Smooth muscle cell (in vitro differentiated cells): ENCODE data around the gene CDH23. TPM values are rescaled to one million over a fixed set of nuclear protein-coding genes. Genes with fewer than 3 reads are reported as not detected.

Source experiments
- DNase-seq: peaks from one replicate; lab custom pipeline; 2025; ENCODE audit not compliant: unreplicated experiment; lab: John Stamatoyannopoulos, UW
- H2AFZ ChIP-seq: fragments of 200-600 bp; sonication (generic); 2 replicates; pipeline ENCODE4 v1.6.0; 2016; ENCODE audit warnings: antibody characterized with exemption, low read depth, mild to moderate bottlenecking
- H3F3A ChIP-seq: fragments of 200-600 bp; sonication (generic); 2 replicates; pipeline ENCODE4 v1.6.0; 2017; ENCODE audit warnings: antibody characterized with exemption, low read depth
- H3K27ac ChIP-seq: fragments of 200-600 bp; sonication (generic); 2 replicates; pipeline ENCODE4 v1.5.1; 2016; ENCODE audit warnings: low read depth, mild to moderate bottlenecking
- H3K27me3 ChIP-seq: fragments of 200-600 bp; sonication (generic); 2 replicates; pipeline ENCODE4 v1.6.1; 2016; ENCODE audit warnings: low read depth, mild to moderate bottlenecking
- H3K36me3 ChIP-seq: fragments of 200-600 bp; sonication (generic); 2 replicates; pipeline ENCODE4 v1.5.1; 2016; ENCODE audit warnings: low read depth
- H3K4me1 ChIP-seq: fragments of 200-600 bp; sonication (generic); 2 replicates; pipeline ENCODE4 v1.5.1; 2016; ENCODE audit warnings: low read depth
- H3K4me2 ChIP-seq: fragments of 200-600 bp; sonication (generic); 2 replicates; pipeline ENCODE4 v1.6.0; 2016; ENCODE audit warnings: mild to moderate bottlenecking
- H3K4me3 ChIP-seq: fragments of 200-600 bp; sonication (generic); 2 replicates; pipeline ENCODE4 v1.5.1; 2016; ENCODE audit warnings: mild to moderate bottlenecking
- H3K79me2 ChIP-seq: fragments of 200-600 bp; sonication (generic); 2 replicates; pipeline ENCODE4 v1.6.0; 2016; ENCODE audit warnings: low read depth, mild to moderate bottlenecking
- H3K9ac ChIP-seq: fragments of 200-600 bp; sonication (generic); 2 replicates; pipeline ENCODE4 v1.6.0; 2016; ENCODE audit warnings: low read depth
- H3K9me3 ChIP-seq: fragments of 200-600 bp; sonication (generic); replicated peaks from 2 replicates; pipeline ENCODE4 v1.5.1; 2016; ENCODE audit warnings: low read depth
- H4K20me1 ChIP-seq: fragments of 200-600 bp; sonication (generic); 2 replicates; pipeline ENCODE4 v1.6.0; 2016; ENCODE audit warnings: low read depth
- CTCF ChIP-seq: fragments of 200-600 bp; sonication (generic); IDR thresholded peaks from 2 replicates; pipeline ENCODE4 v1.5.1; 2017; ENCODE audit warnings: borderline replicate concordance, mild to moderate bottlenecking, antibody characterized with exemption; ENCODE audit not compliant: insufficient read depth, poor library complexity, severe bottlenecking
- WGBS: methylation state at CpG from one replicate; pipeline ENCODE4 v1.1.7; 2016; ENCODE audit warnings: low lambda C conversion rate; 5-methylcytosine and 5-hydroxymethylcytosine counted together
- polyA plus RNA-seq: library from polyadenylated mRNA; unstranded; fragments of >200 nt; fragmentation: Nextera tagmentation; extraction: Ambion mirVana; gene quantifications from 2 replicates; pipeline ENCODE4 v1.2.1, GENCODE V29; 2016
- total RNA-seq: library from RNA; depleted of rRNA; stranded (reverse); fragments of >200 nt; gene quantifications from 2 replicates; pipeline ENCODE4 v1.2.3, GENCODE V29; 2014

CDH23 gene
- total and polyA plus RNA-seq, 2 experiments from 2014 or later: 0.99 to 2.5 TPM

GRCh38 chr10:71511206-71511605 lies 114.5 kb downstream of the CDH23 start:
- 98% methylated on average over 4 of the region's 4 CpGs for WGBS
- Histone ChIP-seq H3K4me2 (no peak overlapping the region), H3K9me3 (no peaks in the 10 kb centered on the region), H3K4me3 (no peak overlapping the region), H3K79me2 (no peaks in the 10 kb centered on the region), H3K27me3 (peaks cover 4% of the 10 kb centered on the region), H3K27ac (no peak overlapping the region), H3F3A (no peaks in the 10 kb centered on the region), H3K4me1 (peaks cover 9% of the 10 kb centered on the region), H3K36me3 (no peaks in the 10 kb centered on the region), H3K9ac (no peak overlapping the region), H2AFZ (no peak overlapping the region), H4K20me1 (no peaks in the 10 kb centered on the region)
- TF ChIP-seq CTCF: no peak
- DNase-seq: no peak

GRCh38 chr10:71512312-71512711 lies 115.6 kb downstream of the CDH23 start:
- Histone ChIP-seq H3K9ac (no peak overlapping the region), H4K20me1 (no peaks in the 10 kb centered on the region), H3F3A (no peaks in the 10 kb centered on the region), H3K4me1 (peaks cover 9% of the 10 kb centered on the region), H3K4me2 (no peak overlapping the region), H3K36me3 (no peaks in the 10 kb centered on the region), H3K9me3 (no peaks in the 10 kb centered on the region), H3K27me3 (peaks cover 4% of the 10 kb centered on the region), H3K4me3 (no peak overlapping the region), H2AFZ (no peak overlapping the region), H3K27ac (no peak overlapping the region), H3K79me2 (no peaks in the 10 kb centered on the region)
- WGBS: 92% methylated on average over 10 of the region's 10 CpGs
- no peak for TF ChIP-seq CTCF
- DNase-seq: no peak

GRCh38 chr10:71512761-71513539 lies 116.2 kb downstream of the CDH23 start:
- H3K36me3 ChIP-seq: no peaks in the 10 kb centered on the region
- H3K9me3 ChIP-seq: no peaks in the 10 kb centered on the region
- H3K27me3 ChIP-seq: peaks cover 4% of the 10 kb centered on the region
- no peak overlapping the region for H3K4me2 ChIP-seq
- H2AFZ ChIP-seq: no peak overlapping the region
- H3K4me1 ChIP-seq: peaks cover 9% of the 10 kb centered on the region
- H3F3A ChIP-seq: no peaks in the 10 kb centered on the region
- 68% methylated on average over 5 of the region's 5 CpGs for whole genome bisulfite sequencing
- TF ChIP-seq CTCF: no peak
- no peaks in the 10 kb centered on the region for H4K20me1 ChIP-seq
- DNase-seq: no peak
- no peak overlapping the region for H3K4me3 ChIP-seq
- no peak overlapping the region for H3K9ac ChIP-seq
- H3K79me2 ChIP-seq: no peaks in the 10 kb centered on the region
- no peak overlapping the region for H3K27ac ChIP-seq

GRCh38 chr10:71513540-71513853 lies 116.8 kb downstream of the CDH23 start:
- WGBS: 84% methylated on average over 2 of the region's 2 CpGs

More at GRCh38 chr10:71513540-71513853, 116.8 kb downstream of the CDH23 start:
- no peaks in the 10 kb centered on the region for H3F3A ChIP-seq
- no peaks in the 10 kb centered on the region for H3K27me3 ChIP-seq
- TF ChIP-seq CTCF: no peak
- no peak overlapping the region for H3K9ac ChIP-seq
- no peak for DNase-seq
- H3K27ac ChIP-seq: no peak overlapping the region
- H2AFZ ChIP-seq: no peak overlapping the region
- H3K4me3 ChIP-seq: no peak overlapping the region
- no peaks in the 10 kb centered on the region for H3K9me3 ChIP-seq
- H3K36me3 ChIP-seq: no peaks in the 10 kb centered on the region
- no peak overlapping the region for H3K4me2 ChIP-seq
- no peaks in the 10 kb centered on the region for H3K79me2 ChIP-seq
- H4K20me1 ChIP-seq: no peaks in the 10 kb centered on the region
- H3K4me1 ChIP-seq: peaks cover 9% of the 10 kb centered on the region
